ENCODE measurements around the gene GRM7. TPM values are rescaled to one million over a fixed set of nuclear protein-coding genes. Genes with fewer than 3 reads are reported as not detected.

Gene GRM7
- polyA plus RNA-seq, 1 donor from 2014 or later, result 23.8 TPM

DNA sequence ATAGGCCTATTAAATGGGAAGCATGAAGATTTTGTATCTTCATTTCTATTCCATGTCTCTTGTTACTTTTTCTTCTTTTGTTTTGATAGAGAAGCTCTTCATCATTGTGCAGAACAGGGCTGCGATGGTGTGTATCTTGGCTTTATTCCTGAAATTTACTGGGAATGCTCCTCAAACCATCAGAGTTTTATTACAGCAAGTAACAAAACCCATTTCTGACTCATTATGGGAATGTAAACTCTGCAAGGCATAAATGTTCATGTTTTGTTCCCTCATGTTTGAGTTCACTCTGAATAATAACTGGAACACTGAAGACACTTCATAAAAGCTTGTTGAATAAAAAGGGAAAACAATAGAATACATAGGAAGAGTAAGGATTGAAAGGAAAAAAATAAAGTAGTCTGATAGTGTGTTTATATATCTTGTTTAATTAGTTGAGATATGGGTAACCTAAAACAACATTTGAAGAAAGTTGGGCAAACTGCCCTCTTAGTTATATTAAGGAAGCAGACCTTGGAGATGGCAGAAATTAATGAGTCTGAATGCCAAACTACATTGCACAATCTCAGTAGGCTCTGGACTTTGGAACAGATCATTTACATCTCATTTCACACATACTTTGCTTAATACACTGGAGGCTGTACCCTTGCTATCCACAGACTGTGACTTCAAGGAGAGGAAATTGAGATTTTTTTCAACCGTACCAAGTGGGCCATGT is 521.5 kb downstream of the GRM7 start (continued):
- TF ChIP-seq RAD21 (conservative IDR thresholded peaks at IDR 0.05), result no peak
- no peak for TF ChIP-seq MXI1 (conservative IDR thresholded peaks at IDR 0.05; ENCODE audit: poor library complexity, severe bottlenecking)

DNA sequence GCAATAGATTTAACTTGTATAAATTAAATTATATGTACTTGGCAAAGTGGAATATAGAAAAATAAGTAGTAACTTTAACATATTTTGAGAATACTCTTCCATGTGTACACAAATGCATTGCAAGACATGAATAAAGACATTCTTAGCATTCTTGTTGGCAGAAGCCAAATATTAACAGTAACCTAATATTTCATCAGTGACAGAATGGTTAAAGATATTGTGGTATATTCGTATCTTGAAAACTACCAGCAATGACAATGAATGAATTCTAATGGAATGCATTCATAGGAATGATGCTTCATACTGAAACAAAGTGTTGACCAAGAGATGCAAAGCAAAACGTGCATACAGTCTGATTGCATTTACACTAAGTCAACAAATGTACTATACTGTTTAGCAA is 524.7 kb downstream of the GRM7 start:
- Histone ChIP-seq H2AFZ (ENCODE audit: low read depth, low read length) (no peak overlapping the region), H3K27me3 (ENCODE audit: insufficient read depth, low read depth, low read length) (no peaks in the 10 kb centered on the region), H3K4me2 (ENCODE audit: low read length) (no peak overlapping the region), H3K27ac (ENCODE audit: low read length) (no peak overlapping the region), H3K9me2 (ENCODE audit: insufficient read depth, low read length) (no peaks in the 10 kb centered on the region), H3K36me3 (ENCODE audit: insufficient read depth, low read length) (no peaks in the 10 kb centered on the region), H3F3A (ENCODE audit: insufficient read depth, low read length, poor library complexity, severe bottlenecking) (no peaks in the 10 kb centered on the region), H3K9me3 (ENCODE audit: low read length) (no peaks in the 10 kb centered on the region), H3K4me3 (ENCODE audit: low read length) (no peak overlapping the region), H4K20me1 (ENCODE audit: insufficient read depth) (no peaks in the 10 kb centered on the region), H3K9ac (ENCODE audit: low read length) (no peak overlapping the region), H3K79me2 (replicated peaks; ENCODE audit: insufficient read depth, low read length) (no peaks in the 10 kb centered on the region)
- no peak for TF ChIP-seq MXI1 (conservative IDR thresholded peaks at IDR 0.05; ENCODE audit: poor library complexity, severe bottlenecking)
- TF ChIP-seq EP300 (conservative IDR thresholded peaks at IDR 0.05; ENCODE audit: poor library complexity, severe bottlenecking), result no peak
- TF ChIP-seq POLR2AphosphoS5 (IDR thresholded peaks at IDR 0.05), result no peak
- TF ChIP-seq RAD21 (conservative IDR thresholded peaks at IDR 0.05), result no peak
- TF ChIP-seq, protein P1, sequence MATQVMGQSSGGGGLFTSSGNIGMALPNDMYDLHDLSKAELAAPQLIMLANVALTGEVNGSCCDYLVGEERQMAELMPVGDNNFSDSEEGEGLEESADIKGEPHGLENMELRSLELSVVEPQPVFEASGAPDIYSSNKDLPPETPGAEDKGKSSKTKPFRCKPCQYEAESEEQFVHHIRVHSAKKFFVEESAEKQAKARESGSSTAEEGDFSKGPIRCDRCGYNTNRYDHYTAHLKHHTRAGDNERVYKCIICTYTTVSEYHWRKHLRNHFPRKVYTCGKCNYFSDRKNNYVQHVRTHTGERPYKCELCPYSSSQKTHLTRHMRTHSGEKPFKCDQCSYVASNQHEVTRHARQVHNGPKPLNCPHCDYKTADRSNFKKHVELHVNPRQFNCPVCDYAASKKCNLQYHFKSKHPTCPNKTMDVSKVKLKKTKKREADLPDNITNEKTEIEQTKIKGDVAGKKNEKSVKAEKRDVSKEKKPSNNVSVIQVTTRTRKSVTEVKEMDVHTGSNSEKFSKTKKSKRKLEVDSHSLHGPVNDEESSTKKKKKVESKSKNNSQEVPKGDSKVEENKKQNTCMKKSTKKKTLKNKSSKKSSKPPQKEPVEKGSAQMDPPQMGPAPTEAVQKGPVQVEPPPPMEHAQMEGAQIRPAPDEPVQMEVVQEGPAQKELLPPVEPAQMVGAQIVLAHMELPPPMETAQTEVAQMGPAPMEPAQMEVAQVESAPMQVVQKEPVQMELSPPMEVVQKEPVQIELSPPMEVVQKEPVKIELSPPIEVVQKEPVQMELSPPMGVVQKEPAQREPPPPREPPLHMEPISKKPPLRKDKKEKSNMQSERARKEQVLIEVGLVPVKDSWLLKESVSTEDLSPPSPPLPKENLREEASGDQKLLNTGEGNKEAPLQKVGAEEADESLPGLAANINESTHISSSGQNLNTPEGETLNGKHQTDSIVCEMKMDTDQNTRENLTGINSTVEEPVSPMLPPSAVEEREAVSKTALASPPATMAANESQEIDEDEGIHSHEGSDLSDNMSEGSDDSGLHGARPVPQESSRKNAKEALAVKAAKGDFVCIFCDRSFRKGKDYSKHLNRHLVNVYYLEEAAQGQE (IDR thresholded peaks at IDR 0.05; ENCODE audit: borderline replicate concordance), result no peak
- TF ChIP-seq EZH2 (IDR thresholded peaks at IDR 0.05; ENCODE audit: borderline replicate concordance, insufficient read depth, low read length, poor library complexity, severe bottlenecking), result no peak
- no peak for TF ChIP-seq SMC3 (conservative IDR thresholded peaks at IDR 0.05; ENCODE audit: poor library complexity)

DNA sequence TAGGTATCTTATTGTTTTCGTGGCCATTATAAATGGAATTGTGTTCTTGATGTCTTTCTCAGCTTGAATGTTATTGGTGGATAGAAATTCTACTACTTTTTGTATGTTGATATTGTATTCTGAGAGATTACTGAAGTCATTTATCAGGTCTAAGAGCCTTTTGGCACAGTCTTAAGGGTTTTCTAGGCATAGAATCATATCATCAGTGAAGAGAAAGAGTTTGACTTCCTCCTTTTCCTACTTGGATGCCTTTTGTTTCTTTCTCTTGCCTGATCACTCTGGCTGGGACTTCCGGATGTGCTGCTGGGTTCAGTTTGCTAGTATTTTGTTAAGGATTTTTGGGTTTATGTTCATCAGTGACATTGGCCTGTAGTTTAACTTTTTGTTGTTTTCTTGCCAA is 527.1 kb downstream of the GRM7 start:
- TF ChIP-seq, protein P1 (IDR thresholded peaks at IDR 0.05; ENCODE audit: borderline replicate concordance), result no peak
- TF ChIP-seq MXI1 (conservative IDR thresholded peaks at IDR 0.05; ENCODE audit: poor library complexity, severe bottlenecking) (no peak), EZH2 (IDR thresholded peaks at IDR 0.05; ENCODE audit: borderline replicate concordance, insufficient read depth, low read length, poor library complexity, severe bottlenecking) (no peak), TAF1 (IDR thresholded peaks at IDR 0.05; ENCODE audit: low read depth) (no peak), SMC3 (conservative IDR thresholded peaks at IDR 0.05; ENCODE audit: poor library complexity) (no peak), EP300 (conservative IDR thresholded peaks at IDR 0.05; ENCODE audit: poor library complexity, severe bottlenecking) (no peak), RAD21 (conservative IDR thresholded peaks at IDR 0.05) (no peak), POLR2AphosphoS5 (IDR thresholded peaks at IDR 0.05) (no peak)
- TF ChIP-seq, protein P2, sequence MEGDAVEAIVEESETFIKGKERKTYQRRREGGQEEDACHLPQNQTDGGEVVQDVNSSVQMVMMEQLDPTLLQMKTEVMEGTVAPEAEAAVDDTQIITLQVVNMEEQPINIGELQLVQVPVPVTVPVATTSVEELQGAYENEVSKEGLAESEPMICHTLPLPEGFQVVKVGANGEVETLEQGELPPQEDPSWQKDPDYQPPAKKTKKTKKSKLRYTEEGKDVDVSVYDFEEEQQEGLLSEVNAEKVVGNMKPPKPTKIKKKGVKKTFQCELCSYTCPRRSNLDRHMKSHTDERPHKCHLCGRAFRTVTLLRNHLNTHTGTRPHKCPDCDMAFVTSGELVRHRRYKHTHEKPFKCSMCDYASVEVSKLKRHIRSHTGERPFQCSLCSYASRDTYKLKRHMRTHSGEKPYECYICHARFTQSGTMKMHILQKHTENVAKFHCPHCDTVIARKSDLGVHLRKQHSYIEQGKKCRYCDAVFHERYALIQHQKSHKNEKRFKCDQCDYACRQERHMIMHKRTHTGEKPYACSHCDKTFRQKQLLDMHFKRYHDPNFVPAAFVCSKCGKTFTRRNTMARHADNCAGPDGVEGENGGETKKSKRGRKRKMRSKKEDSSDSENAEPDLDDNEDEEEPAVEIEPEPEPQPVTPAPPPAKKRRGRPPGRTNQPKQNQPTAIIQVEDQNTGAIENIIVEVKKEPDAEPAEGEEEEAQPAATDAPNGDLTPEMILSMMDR (IDR thresholded peaks at IDR 0.05; ENCODE audit: poor library complexity, severe bottlenecking), result no peak
- no peaks in the 10 kb centered on the region for H3K36me3 ChIP-seq (ENCODE audit: insufficient read depth, low read length)
- no peaks in the 10 kb centered on the region for H4K20me1 ChIP-seq (ENCODE audit: insufficient read depth)
- H3K27ac ChIP-seq (ENCODE audit: low read length), result no peak overlapping the region
- H3K9me2 ChIP-seq (ENCODE audit: insufficient read depth, low read length), result no peaks in the 10 kb centered on the region
- H3K4me3 ChIP-seq (ENCODE audit: low read length), result no peak overlapping the region
- H3F3A ChIP-seq (ENCODE audit: insufficient read depth, low read length, poor library complexity, severe bottlenecking), result no peaks in the 10 kb centered on the region
- H2AFZ ChIP-seq (ENCODE audit: low read depth, low read length), result no peak overlapping the region
- no peak overlapping the region for H3K4me2 ChIP-seq (ENCODE audit: low read length)
- H3K9ac ChIP-seq (ENCODE audit: low read length), result no peak overlapping the region
- no peaks in the 10 kb centered on the region for H3K79me2 ChIP-seq (replicated peaks; ENCODE audit: insufficient read depth, low read length)
- no peaks in the 10 kb centered on the region for H3K27me3 ChIP-seq (ENCODE audit: insufficient read depth, low read depth, low read length)
- no peaks in the 10 kb centered on the region for H3K9me3 ChIP-seq (ENCODE audit: low read length)
